ENCODE data around the gene CST8.

DNA sequence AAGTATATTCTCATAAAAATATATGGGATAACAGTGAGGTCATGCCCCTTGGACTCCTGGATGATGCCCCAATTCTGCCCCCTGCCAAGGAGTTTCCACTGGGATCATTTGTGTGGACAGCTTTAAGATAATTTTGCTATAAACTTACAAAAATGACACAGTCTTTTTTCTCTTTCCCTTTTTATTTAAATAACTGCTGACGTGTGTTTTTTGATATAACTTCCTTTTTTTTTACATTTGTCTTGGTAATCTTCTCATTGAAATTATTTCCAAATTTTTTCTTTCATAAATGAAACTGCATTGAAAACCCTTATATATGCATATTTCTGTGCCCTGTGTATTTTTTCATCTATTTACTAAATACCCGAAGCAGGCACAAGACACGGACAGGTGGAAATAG, 46.1 kb downstream of the CST8 start:
- TF ChIP-seq CTCF (IDR thresholded peaks at IDR 0.05) (no peak), POLR2A (IDR thresholded peaks at IDR 0.05) (no peak)
